Astrocyte (in vitro differentiated cells and primary cell): Measurements from ENCODE around the gene FAM25A.

Source experiments
- CTCF ChIP-seq: IDR thresholded peaks from 2 replicates; pipeline ENCODE4 v1.5.1; 2011; ENCODE audit warnings: low read depth, mild to moderate bottlenecking, inconsistent platforms, low read length, moderate library complexity; ENCODE audit not compliant: insufficient read depth
- EZH2 ChIP-seq: IDR thresholded peaks from 2 replicates; pipeline ENCODE4 v1.6.1; 2012; ENCODE audit warnings: mild to moderate bottlenecking, low read length, inconsistent platforms; ENCODE audit not compliant: insufficient read depth

- TF ChIP-seq CTCF: no peak
- TF ChIP-seq EZH2: no peak
Observed at GRCh38 chr10:87064651-87065050, 44.6 kb downstream of the FAM25A start.
